HG03280 (cell line): Measurements from ENCODE around the gene HINT3.
"Not testable (repeated sequence)": the region's sequence is repeated elsewhere in the genome, so short reads cannot be mapped to it uniquely, and the experiment has no call there.

Source experiments
- ATAC-seq: cut with Tn5 transposase; IDR thresholded peaks from one replicate; pipeline ENCODE4 v1.9.1; 2021; ENCODE audit warnings: mild to moderate bottlenecking, moderate library complexity; ENCODE audit not compliant: unreplicated experiment

The HINT3 gene

GRCh38 chr6:125959041-125959440, 2.5 kb downstream of the HINT3 start:
- ATAC-seq = no peak

- ATAC-seq = no peak
Measured at GRCh38 chr6:125961117-125961516, 4.5 kb downstream of the HINT3 start.

- ATAC-seq = no peak
Measured at GRCh38 chr6:125962900-125963497, 6.4 kb downstream of the HINT3 start.

GRCh38 chr6:125963817-125964216, 7.2 kb downstream of the HINT3 start:
- ATAC-seq = no peak

- no peak for ATAC-seq
Measured at GRCh38 chr6:125966569-125966968, 10.0 kb downstream of the HINT3 start.

- no peak for ATAC-seq
Measured at GRCh38 chr6:125968493-125968892, 11.9 kb downstream of the HINT3 start.

GRCh38 chr6:125970760-125971159, 14.2 kb downstream of the HINT3 start:
- no peak for ATAC-seq

- not testable (repeated sequence) for ATAC-seq
Measured at GRCh38 chr6:125972478-125972877, 15.9 kb downstream of the HINT3 start.

GRCh38 chr6:125974214-125974866, 17.8 kb downstream of the HINT3 start:
- peak; percentile 84 for ATAC-seq

GRCh38 chr6:125979101-125979500, 22.5 kb downstream of the HINT3 start:
- ATAC-seq = no peak

- no peak for ATAC-seq
Measured at GRCh38 chr6:125981571-125982185, 25.1 kb downstream of the HINT3 start.

- no peak for ATAC-seq
Measured at GRCh38 chr6:125983246-125983945, 26.8 kb downstream of the HINT3 start.

- ATAC-seq = no peak
Measured at GRCh38 chr6:125984311-125984710, 27.7 kb downstream of the HINT3 start.

- ATAC-seq = no peak
Measured at GRCh38 chr6:125985522-125985921, 29.0 kb downstream of the HINT3 start.

- ATAC-seq = no peak
Measured at GRCh38 chr6:125985979-125986300, 29.4 kb downstream of the HINT3 start.

- ATAC-seq = peak; percentile 95
Measured at GRCh38 chr6:125986301-125987025, 29.9 kb downstream of the HINT3 start, which contains the start of gene TRMT11. TSS of gene TRMT11 (plus strand) at chr6:125986540. CDS start at chr6:125986551, 11 bp downstream.

GRCh38 chr6:125987026-125987617, 30.6 kb downstream of the HINT3 start:
- peak; percentile 36 for ATAC-seq

GRCh38 chr6:125988280-125988679, 31.7 kb downstream of the HINT3 start:
- no peak for ATAC-seq

- no peak for ATAC-seq
Measured at GRCh38 chr6:125989631-125990030, 33.1 kb downstream of the HINT3 start.

GRCh38 chr6:125991653-125992052, 35.1 kb downstream of the HINT3 start:
- no peak for ATAC-seq
